Tibial artery (tissue), 4 donors: ENCODE measurements around the gene ZNF444.

Experiments
- DNase-seq, 2 donors: peaks; one replicate each; pipeline ENCODE4 v3.0.0-alpha.2; 2019
- H3K27ac ChIP-seq, 2 donors: fragments of 200-600 bp; sonication (generic) in 1 of 2; 1 replicate in 1 of 2; 2 replicates in 1 of 2; pipeline ENCODE4 v1.5.1; 2018 to 2019; ENCODE audit warnings: mild to moderate bottlenecking in 1 of 2
- H3K27me3 ChIP-seq, 2 donors: fragments of 200-600 bp; sonication (generic) in 1 of 2; one replicate each; pipeline versions ENCODE4 v1.5.1 to v1.6.0; 2016 to 2019
- H3K36me3 ChIP-seq, 3 donors: fragments of 200-600 bp; sonication (generic) in 2 of 3; one replicate each; pipeline ENCODE4 v1.5.1; 2016 to 2019; ENCODE audit warnings: mild to moderate bottlenecking in 2 of 3
- H3K4me1 ChIP-seq, 4 donors: fragments of 200-600 bp; sonication (generic) in 2 of 4; 1 replicate in 3 of 4; 2 replicates in 1 of 4; pipeline ENCODE4 v1.5.1; 2016 to 2019
- H3K4me3 ChIP-seq, 2 donors: fragments of 200-600 bp; sonication (generic) in 1 of 2; 1 replicate in 1 of 2; 2 replicates in 1 of 2; pipeline ENCODE4 v1.5.1; 2018 to 2019; ENCODE audit warnings: mild to moderate bottlenecking in 2 of 2
- H3K9me3 ChIP-seq, 3 donors: fragments of 200-600 bp; sonication (generic) in 1 of 3; one replicate each; pipeline ENCODE4 v1.5.1; 2016 to 2019
- intact Hi-C: fragments of 100-400 bp; cut with DNase I; formaldehyde crosslinking; loops from one replicate; pipeline ENCODE4 v1.15.0; 2023; ENCODE audit warnings: low total_unique reads
- TF ChIP-seq, protein P1 (sequence below), 2 experiments: fragments of 200-600 bp in 1 of 2; fragments of 450-650 bp in 1 of 2; IDR thresholded peaks; one replicate each; pipeline ENCODE4 v1.5.1; 2017 to 2019; ENCODE audit warnings: antibody characterized with exemption in 2 of 2, mild to moderate bottlenecking in 1 of 2, moderate library complexity in 1 of 2

The ZNF444 gene

DNA sequence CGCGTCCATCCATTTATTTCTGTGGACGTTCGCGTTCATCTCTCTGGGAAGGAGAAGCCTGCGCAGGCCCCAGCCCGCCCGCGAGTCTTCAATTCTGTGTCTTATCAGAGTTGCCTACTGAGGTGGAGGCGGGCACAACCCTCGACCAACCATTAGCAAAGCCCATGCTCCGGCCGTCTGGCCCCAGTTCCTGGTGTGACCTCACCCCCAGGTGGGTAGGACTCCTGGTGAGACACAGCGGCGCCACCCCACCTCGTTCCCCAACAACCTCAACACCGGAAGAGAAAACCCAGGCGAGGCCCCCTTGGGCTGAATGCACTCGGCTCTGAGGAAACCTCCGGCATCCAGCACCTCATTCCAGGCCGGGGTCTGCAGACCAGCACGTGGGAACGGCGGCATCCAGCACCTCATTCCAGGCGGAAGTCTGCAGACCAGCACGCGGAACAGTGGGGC is 34.7 kb upstream of the ZNF444 start:
- Histone ChIP-seq H3K4me3 (no peak overlapping the region), H3K9me3 (no peaks in the 10 kb centered on the region), H3K27ac (peak overlapping the region; percentile 86 to 93), H3K4me1 (peaks cover 0 to 70% (median 58%) of the 10 kb centered on the region in 4 donors), H3K36me3 (peaks cover 9 to 21% (median 18%) of the 10 kb centered on the region in 3 donors), H3K27me3 (no peaks in the 10 kb centered on the region)
- TF ChIP-seq, protein P1, sequence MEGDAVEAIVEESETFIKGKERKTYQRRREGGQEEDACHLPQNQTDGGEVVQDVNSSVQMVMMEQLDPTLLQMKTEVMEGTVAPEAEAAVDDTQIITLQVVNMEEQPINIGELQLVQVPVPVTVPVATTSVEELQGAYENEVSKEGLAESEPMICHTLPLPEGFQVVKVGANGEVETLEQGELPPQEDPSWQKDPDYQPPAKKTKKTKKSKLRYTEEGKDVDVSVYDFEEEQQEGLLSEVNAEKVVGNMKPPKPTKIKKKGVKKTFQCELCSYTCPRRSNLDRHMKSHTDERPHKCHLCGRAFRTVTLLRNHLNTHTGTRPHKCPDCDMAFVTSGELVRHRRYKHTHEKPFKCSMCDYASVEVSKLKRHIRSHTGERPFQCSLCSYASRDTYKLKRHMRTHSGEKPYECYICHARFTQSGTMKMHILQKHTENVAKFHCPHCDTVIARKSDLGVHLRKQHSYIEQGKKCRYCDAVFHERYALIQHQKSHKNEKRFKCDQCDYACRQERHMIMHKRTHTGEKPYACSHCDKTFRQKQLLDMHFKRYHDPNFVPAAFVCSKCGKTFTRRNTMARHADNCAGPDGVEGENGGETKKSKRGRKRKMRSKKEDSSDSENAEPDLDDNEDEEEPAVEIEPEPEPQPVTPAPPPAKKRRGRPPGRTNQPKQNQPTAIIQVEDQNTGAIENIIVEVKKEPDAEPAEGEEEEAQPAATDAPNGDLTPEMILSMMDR (IDR thresholded peaks at IDR 0.05), result no peak
- intact Hi-C loops, result loop anchor here (10.0 kb wide), 1 partner anchor 208 kb away; the partner anchor contains the start of gene ZSCAN5A
- no peak for DNase-seq

DNA sequence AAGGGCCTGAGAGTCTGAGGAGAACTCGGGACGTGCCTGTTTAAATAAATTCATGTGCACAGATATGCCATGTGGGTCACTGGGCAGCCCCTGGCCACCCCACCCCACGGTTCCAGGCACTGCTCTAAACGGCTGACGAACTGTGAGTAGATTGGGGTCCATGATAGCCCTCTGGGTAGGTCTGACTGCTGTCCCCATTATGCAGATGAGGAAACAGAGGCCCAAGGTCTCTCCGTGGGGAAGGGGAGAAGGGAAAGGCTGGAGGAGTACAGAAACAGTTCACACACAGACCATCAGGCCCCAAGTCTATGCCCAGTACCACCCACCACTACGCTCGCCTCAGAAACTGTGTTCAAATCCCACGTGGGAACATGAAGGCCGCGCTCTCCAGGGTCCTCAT is 34.1 kb upstream of the ZNF444 start:
- peaks cover 5 to 19% (median 13%) of the 10 kb centered on the region in 3 donors for H3K36me3 ChIP-seq
- TF ChIP-seq, protein P1 (IDR thresholded peaks at IDR 0.05), result no peak
- peaks cover 0 to 75% (median 62%) of the 10 kb centered on the region in 4 donors for H3K4me1 ChIP-seq
- DNase-seq, result no peak
- no peak overlapping the region for H3K4me3 ChIP-seq
- intact Hi-C loops, result loop anchor here (10.0 kb wide), 1 partner anchor 208 kb away; the partner anchor contains the start of gene ZSCAN5A
- H3K27ac ChIP-seq, result peak overlapping the region; percentile 86 to 93
- no peaks in the 10 kb centered on the region for H3K27me3 ChIP-seq
- H3K9me3 ChIP-seq, result no peaks in the 10 kb centered on the region

DNA sequence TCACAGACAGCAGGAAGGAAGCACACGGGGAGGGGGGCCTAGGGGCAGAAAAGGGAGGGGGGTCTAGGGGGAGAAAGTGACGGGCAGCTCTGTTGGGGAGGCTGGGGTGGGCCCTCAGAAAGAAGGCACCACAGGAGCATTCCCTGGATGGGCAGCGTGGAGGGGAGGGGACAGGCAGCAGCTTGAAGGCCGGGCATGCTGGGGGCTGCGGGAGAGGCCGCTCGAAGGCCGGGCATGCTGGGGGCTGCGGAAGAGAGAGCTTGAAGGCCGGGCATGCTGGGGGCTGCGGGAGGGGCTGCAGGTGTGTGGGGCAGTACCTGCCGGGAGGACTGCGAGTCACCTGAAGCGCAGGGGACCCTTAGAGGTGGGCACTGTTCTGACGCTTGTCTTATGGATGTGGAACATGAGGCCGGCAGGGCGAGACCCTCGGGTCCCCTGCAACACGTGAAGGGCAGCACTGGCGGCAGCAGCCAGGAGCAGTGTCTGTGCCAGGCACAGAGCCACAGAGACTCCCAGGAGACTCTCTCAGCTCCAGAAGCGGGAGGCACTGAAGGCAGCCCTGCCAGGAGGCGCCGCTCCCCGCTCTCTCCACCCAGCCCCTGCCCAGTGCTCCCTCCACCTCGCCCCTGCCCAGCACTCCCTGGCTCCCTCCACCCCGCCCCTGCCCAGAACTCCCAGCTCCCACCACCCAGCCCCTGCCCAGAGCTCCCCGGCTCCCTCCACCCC is 33.3 kb upstream of the ZNF444 start:
- Histone ChIP-seq H3K4me1 (peaks cover 0 to 83% (median 69%) of the 10 kb centered on the region in 4 donors), H3K9me3 (no peaks in the 10 kb centered on the region), H3K4me3 (peak overlapping the region; percentile 31 to 43), H3K27ac (peak overlapping the region; percentile 86 to 93), H3K36me3 (peaks cover 0 to 14% (median 5%) of the 10 kb centered on the region in 3 donors), H3K27me3 (no peaks in the 10 kb centered on the region)
- intact Hi-C loops, result loop anchor here (10.0 kb wide), 1 partner anchor 207 kb away; the partner anchor contains the start of gene ZSCAN5A
- TF ChIP-seq, protein P1 (IDR thresholded peaks at IDR 0.05), result no peak
- peak; percentile 39 to 88 for DNase-seq

DNA sequence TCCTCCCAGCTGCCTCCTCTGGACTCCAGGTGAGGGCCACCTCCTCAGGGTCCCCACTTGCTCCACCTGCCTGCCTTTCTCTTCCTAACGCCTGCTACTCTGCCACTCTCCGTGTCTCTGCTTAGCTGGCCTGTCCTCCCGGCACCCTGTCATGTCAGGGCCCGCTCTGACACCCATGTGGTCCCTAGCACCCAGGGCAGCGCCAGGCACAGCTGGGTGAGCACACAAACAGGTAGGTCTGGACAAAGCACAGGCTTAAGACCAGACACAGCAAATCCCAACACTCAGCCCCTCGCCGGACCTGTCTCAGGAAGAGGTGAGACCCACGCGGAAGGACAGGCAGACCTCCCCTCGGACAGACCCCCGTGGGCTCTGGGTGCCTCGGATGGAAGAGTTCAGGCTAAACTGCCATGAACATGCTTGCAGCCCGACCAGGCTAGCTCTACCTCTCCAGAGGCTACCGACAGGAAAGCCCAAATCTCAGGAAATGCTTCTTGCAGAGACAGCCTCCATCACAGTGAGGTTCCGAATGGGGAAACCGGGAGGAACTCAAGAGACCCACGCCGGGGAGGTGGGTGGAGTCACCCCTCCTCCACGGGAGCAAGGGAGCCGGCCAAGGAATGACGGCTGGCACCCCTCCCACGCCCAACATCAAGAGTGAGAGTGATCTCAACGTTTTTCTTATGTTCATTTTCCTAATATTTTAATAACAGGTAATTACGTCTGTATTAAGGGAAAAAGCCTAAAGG is 32.5 kb upstream of the ZNF444 start:
- intact Hi-C loops, result loop anchor here (10.0 kb wide), 1 partner anchor 206 kb away; the partner anchor contains the start of gene ZSCAN5A
- Histone ChIP-seq H3K4me1 (peaks cover 0 to 90% (median 72%) of the 10 kb centered on the region in 4 donors), H3K9me3 (no peaks in the 10 kb centered on the region), H3K4me3 (peak overlapping the region; percentile 31 to 43), H3K27me3 (no peaks in the 10 kb centered on the region), H3K36me3 (peaks cover 0 to 12% (median 0%) of the 10 kb centered on the region in 3 donors), H3K27ac (peak overlapping the region; percentile 86 to 93)
- DNase-seq, result no peak
- TF ChIP-seq, protein P1 (IDR thresholded peaks at IDR 0.05), result no peak

DNA sequence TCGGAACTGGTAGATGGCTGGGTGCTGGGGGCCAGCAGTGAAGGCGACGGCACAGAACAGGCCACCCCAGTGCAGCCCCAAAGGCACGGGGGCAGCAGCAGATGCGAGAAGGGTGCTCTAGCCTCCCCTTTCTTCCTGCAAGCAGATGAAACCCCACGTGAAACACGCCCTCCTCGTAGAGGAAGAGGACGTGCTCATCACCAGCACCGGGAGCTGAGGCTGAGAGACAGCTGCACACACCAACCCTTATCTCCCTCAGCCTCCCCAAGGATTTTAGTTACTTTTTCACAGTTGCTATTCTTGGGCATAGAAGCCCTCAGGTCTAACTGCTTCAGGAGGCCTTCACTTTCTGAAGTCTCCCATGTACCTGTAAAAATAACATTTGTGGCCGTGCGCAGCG is 31.9 kb upstream of the ZNF444 start:
- intact Hi-C loops, result loop anchor here (10.0 kb wide), 1 partner anchor 206 kb away; the partner anchor contains the start of gene ZSCAN5A
- H3K4me3 ChIP-seq, result peak overlapping the region; percentile 31 to 43
- peak overlapping the region; percentile 86 to 93 for H3K27ac ChIP-seq
- H3K9me3 ChIP-seq, result no peaks in the 10 kb centered on the region
- peaks cover 0 to 95% (median 75%) of the 10 kb centered on the region in 4 donors for H3K4me1 ChIP-seq
- DNase-seq, result no peak
- H3K27me3 ChIP-seq, result no peaks in the 10 kb centered on the region
- TF ChIP-seq, protein P1 (IDR thresholded peaks at IDR 0.05), result no peak
- H3K36me3 ChIP-seq, result peaks cover 0 to 12% (median 0%) of the 10 kb centered on the region in 3 donors
